ENCODE data around the gene CES3.
A peak's percentile ranks its signal among the peaks of the same experiment; 100 is the strongest.
"Not testable (repeated sequence)": the region's sequence is repeated elsewhere in the genome, so short reads cannot be mapped to it uniquely, and the experiment has no call there.

The CES3 gene

DNA sequence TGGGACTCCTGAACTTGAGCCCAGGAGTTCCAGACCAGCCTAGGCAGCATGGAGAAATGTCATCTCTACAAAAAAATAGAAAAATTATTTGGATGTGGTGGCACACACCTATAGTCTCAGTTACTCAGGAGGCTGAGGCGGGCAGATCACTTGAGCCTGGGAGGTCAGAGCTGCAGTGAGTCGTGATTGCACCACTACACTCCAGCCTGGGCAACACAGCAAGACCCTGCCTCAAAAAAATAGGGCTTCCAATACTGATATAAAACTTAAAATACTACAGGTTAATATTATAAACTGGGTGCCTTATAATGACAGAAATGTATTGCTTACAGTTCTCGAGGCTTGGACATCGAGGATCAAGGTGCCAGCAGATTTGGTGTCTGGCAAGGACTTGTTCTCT is 15.1 kb upstream of the CES3 start:
- DNase-seq, result no peak

DNA sequence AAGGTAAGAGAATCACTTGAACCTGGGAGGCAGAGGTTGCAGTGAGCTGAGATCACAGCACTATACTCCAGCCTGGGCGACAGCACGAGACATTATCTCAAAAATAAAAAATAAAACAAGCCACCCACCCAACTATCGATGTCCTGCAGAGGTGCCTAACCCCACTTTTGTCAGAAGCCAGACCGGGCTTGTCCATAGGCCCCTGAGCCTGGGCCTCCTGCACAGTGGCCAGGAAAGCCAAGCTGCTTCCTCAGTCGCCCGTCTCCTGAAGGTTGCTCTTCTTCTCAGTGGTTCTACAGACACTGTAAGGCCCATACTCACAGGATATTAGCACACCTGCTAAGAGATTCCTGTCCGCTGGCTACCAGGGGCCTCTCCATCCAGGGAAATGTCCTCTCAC is 14.5 kb upstream of the CES3 start:
- DNase-seq, result no peak

DNA sequence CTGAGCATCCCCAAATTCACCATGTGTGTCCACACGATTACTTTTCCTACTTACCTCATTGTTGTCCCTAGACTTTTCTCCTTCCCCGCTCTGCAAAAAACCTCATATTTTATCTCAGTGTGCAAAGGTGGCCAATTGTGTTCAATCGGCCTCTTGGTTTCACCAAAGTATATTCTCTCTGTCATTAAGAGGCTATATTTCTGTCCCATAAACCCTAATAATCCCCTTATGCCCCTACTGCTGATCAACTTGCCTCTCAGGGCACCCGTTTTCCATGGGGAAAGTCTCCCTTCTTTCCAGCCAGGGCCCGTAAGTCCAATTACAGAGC is 14.1 kb upstream of the CES3 start:
- DNase-seq, result no peak

DNA sequence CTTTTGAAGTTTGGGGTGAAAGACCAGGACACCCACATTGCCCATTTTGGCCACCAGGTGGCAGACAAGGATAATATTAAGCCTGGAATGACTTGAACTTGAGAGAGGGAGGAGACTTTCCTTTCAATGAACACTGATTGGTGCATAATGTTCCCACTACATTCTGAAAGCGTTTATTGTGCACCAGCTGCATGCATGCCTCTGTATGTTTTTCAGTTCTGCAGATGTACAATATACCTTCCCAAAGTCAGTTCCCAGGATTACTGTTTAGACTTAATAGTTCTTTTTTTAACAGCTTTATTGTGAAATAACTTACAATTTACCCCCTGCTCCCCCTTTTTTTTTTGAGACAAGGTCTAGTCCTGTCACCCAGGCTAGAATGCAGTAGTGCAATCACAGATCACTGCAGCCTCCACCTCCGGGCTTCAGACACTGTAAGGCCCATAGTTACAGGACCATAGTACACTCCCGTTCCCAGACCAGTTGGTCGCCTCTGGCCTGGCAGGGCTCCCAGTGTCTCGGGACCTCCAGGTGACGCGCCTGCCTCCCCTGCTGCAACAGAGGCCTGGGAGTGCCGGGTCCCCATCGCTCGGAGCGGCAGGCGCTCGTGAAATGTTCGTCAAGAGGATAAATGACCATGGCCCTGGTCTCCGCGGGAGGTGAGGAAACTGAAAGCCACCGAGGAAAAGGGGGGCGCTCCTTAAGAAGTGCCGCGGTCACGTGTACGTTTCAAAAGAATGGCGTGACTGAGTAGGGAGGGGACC is 13.6 kb upstream of the CES3 start:
- peak; percentile 74 for DNase-seq

DNA sequence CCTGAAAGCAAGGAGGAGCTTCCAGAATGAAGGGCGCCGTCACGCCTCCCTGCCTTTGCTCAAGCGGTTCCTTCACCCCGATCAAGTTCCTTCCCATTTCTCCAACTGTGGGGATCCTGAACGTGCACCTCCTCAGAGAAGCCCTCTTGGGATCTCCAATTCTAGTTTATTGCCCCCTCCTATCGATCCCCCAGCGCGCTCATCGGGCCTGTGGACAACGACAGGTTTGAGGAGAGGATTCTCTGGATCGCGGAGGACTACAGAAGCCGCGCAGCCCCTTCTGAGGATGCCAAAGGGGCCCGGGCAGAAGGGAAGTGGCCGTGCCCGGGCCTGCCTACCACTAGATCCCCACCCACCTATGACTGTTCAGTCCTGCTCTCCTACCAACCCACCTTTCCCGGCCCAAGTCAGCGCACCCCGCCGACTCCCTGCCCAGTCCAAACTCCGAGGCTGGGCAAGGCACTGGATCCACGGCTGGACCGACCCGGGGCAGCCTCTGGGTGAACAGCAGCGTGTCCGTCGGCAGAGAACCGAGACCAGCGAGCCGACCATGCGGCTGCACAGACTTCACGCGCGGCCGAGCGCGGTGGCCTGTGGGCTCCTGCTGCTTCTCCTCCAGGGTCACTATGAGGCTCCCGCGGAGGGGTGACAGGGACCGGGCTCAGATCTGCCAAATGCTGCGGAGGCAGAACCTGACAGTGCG is 12.8 kb upstream of the CES3 start:
- DNase-seq, result no peak

DNA sequence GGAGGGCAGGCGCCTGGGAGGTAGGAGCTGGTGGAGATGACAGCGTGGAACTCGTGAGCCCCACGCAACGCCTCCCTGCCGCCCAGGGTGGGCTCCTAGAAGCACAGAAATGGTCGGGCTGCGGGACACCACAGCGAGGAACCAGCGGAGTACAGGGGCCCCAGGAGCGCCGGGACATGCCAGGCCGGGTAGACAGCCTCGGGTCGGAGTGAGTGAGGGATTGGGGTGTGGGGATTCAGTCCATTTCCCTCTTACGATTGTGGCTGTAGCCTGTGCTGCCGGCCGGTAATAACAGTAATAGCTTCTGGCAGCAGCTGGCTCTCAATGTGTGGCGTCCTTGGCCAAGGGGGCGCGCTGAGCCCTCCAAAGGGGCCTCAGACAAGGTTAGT is 12.2 kb upstream of the CES3 start:
- no peak for DNase-seq

DNA sequence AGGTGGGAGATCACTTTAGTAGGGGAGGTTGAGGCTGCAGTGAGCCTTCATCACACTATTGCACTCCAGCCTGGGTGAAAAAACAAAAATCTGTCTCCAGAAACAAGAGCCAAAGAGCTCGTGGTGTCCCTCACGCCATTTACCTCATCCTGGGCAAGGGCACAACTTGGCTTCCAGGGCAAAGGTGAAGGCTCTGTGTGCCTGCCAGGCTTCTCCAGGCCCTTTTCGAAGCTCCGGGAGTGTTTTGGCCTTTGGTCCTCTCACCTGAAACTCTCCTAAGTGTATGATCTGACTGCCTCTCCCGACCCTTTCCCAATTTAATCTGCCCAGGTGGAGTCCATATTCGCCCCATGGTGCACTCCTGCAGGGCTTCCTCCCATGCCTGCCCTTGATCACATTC is 11.6 kb upstream of the CES3 start:
- no peak for DNase-seq

DNA sequence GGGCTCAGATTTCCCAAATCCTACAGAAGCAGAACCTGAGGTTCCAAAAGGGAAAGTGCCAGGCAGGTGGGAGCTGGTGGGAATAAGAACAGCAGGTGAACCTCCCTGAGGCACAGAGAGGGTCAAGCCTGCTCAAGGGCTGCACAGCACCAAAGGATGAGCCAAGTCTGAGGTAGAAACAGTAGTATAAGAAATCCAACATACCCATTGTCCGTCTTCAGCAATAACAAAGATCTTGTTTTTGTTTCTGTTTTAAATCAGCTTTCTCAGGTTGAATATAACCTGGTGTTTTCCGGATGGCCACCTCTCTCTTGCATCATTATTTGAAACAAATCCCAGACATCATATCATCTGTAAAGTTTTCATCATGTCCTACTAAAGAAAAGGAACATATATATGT is 10.6 kb upstream of the CES3 start:
- DNase-seq, result no peak

DNA sequence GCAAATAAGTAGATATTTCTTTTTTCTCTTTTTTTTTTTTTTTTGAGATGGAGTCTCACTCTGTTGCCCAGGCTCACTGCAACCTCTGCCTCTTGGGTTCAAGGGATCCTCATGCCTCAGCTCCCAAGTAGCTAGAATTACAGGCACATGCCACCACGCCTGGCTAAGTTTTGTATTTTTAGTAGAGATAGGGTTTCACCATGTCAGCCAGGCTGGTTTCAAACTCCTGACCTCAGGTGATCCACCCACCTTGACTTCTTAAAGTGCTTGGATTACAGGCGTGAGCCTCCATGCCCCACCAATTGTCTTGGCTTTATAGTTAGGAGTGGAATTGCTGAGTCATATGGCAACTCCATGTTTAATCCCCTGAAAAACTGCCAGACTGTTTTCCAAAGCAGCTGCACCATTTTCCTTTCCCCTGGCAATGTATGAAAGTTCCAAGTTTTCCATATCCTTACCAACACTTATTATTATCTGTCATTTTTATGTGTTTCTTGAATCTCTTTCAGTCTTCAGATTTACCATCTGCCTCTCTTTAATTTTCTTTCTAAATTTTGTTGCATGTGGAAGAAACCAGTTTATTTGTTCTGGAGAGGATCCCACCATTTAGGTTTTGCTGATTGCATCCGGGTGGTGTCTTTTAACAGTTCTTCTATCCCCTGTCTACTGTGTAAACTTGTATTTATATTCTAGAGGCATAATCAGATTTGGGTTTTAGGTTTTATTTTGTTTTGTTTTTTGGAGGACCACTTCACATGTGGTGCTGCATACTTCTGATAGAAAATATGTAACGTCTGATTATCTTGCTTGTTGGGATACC is 9.9 kb upstream of the CES3 start:
- DNase-seq, result no peak

DNA sequence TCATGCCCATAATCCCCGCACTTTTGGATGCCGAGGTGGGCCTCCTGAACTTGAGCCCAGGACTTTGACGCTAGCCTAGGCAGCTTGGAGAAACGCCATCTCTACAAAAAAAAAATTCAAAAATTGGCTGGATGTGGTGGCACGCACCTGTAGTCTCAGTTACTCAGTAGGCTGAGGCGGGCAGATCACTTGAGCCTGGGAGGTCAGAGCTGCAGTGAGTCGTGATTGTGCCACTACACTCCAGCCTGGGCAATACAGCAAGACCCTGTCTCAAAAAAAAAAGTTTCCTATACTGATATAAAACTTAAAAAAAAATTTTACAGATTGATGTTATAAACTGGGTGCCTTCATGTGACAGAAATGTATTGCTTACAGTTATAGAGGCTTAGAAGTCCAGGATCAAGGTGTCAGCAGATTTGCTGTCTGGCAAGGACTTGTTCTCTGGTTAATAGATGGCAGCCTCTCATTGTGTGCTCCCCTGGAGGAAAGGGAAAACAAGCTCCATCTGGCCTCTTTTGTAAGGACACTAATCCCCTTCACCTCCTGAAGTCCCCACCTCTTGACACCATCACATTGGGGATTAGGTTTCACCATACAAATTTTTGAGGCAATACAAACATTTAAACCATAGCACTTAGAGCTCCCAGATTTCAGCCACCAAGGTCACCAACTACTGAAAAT is 8.5 kb upstream of the CES3 start:
- DNase-seq, result no peak

DNA sequence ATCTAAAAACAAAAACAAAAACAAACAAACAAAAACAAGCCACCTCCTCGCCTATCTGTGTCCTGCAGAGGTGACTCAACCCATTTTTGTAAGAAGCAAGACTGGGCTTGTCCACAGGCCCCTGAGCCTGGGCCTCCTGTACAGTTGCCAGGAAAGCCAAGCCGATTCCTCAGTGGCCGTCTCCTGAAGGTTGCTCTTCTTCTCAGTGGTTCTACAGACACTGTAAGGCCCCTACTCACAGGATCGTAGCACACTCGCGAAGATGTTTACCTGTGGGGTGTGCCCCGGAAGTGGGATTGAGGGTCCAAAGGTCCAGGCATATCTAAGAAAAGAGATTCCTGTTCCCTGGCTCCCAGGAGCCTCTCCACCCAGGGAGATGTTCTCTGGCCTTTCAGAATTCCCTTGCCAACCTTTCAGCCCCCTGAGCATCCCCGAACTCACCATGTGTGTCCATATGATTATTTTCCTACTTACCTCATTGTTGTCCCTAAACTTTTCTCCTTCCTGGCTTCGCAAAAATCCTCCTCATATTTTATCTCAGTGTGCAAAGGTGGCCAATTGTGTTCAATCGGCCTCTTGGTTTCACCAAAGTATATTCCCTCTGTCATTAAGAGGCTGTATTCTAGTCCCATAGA is 7.5 kb upstream of the CES3 start:
- DNase-seq, result no peak

DNA sequence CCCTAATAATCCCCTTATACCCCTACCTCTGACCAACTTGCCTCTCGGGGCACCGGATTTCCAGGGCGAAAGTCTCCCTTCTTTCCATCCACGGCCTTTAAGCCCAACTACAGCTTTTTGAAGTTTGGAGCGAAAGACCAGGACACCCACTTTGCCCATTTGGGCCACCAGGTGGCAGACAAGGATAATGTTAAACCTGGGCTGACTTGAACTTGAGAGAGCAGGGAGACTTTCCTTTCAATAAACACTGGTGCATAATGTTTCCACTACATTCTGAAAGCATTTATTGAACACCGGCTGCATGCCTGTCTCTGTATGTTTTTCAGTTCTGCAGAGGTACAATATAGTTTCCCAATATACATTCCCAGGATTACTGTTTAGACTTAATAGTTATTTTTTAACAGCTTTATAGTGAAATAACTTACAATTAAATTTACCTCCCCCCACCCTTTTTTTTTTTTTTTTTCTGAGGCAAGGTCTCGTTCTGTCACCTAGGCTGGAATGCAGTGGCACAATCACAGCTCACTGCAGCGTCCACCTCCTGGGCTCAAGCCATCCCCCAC is 6.9 kb upstream of the CES3 start:
- peak; percentile 62 for DNase-seq

DNA sequence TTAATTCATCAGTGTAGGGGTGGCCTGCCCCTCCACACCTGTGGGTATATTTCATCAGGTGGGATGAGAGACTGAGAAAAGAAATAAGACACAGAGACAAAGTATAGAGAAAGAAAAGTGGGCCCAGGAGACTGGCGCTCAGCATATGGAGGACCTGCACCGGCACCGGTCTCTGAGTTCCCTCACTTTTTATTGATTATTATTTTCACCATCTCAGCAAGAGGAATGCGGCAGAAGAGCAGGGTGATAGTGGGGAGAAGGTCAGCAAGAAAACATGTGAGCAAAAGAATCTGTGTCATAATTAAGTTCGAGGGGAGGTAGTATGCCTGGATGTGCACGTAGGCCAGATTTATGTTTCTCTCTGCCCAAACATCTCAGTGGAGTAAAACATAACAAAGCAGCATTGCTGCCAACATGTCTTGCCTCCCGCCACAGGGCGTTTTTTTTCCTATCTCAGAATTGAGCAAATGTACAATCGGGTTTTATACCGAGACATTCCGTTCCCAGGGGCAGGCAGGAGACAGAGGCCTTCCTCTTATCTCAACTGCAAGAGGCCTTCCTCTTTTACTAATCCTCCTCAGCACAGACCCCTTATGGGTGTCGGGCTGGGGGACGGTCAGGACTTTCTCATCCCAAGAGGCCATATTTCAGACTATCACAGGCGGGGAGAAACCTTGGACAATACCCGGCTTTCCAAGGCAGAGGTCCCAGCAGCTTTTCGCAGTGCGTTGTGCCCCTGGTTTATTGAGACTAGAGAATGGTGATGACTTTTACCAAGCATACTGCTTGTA is 5.5 kb upstream of the CES3 start:
- DNase-seq, result not testable (repeated sequence)

DNA sequence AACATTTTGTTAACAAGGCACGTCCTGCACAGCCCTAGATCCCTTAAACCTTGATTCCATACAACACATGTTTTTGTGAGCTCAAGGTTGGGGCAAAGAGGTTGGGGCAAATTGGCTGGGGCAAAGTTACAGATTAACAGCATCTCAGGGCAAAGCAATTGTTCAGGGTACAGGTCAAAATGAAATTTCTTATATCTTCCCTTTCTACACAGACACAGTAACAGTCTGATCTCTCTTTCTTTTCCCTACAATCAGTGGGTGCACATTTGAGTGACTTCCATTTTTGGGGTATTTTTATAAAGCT is 5.0 kb upstream of the CES3 start:
- DNase-seq, result not testable (repeated sequence)

DNA sequence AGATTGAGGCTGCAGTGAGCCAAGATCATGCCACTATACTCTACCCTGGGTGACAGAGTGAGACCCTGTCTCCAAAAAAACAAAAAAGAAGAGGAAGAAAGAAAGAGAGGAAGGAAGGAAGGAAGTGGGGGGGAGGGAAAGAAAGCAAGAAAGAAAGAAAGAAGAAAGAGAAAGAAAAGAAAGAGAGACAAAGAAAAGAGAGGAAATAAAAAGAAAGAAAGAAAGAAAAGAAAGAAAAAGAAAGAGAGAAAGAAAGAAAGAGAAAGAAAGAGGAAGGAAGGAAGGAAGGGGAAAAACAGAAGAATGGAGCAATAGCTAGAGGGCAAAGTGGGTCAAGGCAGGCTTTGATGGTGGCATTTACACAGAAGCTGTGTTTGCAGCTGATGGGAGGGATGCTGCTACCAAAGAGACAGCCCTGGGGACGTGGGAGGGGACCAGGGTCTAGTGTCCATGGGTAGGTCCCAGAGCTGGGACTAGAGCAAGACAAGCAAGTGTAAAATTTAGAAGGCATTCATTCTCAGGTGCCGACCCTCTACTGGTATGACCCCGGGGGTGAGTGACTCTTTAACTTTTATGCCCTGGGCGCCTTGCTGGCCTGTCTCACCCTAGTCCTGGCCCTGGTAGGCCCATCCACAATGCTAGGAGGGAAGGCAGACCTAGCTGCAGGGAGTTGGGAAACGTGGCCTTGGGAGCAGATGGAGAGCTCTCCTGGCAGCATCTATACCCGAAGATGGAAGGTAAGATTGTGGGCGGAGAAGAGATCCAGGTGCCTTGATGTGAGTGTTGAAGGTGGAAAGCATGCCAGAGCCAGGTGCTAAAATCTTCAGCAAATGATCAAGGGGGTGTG is 2.0 kb upstream of the CES3 start:
- no peak for DNase-seq

DNA sequence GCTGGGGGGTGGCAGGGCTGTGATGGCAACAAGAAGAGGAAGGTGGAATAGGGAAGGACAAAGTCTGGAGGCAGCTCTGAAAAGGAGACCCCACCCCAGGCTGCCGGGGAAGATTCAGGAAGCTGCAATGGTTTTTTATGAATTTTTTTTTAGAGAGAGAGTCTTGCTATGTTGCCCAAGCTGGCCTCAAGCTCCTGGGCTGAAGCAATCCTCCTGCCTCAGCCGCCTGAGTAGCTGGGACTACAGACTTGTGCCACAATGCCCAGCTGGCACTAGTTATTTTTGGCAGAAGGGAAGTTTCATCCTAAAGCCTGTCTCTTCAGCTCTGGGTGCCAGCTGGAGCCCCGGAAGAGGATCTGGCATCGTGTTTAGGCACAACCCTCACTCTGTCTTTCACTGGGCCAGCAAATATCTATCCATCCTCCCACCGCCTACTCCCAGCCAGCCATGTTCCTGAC is 1.3 kb upstream of the CES3 start:
- DNase-seq, result no peak

DNA sequence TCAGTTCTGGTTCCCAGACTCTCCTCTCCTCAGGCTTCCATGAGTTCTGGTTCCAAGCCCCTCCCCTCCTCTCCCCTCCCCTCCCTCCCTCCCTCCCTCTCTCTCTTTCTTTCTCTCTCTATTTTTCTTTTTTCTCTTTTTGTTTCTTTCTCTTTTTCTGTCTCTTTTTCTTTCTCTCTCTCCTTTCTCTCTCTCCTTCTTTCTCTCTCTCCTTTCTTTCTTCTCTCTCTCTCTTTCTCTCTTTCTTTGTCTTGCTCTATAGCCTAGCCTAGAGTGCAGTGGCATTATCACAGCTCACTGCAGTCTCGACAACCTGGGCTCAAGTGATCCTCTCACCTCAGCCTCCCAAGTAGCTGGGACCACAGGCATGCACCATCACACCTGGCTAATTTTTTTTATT is 796 bp upstream of the CES3 start:
- DNase-seq, result no peak

DNA sequence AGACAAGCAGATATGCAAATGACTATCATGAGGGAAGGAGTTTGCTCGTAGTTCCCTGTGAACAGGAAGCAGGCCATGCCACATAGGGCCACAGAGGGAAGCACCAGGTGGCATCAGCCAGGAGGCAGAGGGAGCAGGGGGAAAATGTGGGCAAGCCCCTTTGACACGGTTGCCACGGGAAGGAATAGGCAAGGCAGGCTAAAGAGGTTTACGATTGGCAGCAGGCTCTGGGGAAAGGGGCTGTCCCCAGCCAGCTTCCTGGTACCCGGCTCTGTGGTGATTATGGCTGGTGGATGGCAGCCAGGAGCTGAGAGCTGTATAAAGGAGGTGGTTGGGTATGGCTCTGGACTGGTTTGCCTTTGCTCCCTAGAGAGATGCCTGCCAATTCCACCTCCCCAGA is 848 bp downstream of the CES3 start:
- DNase-seq, result no peak

DNA sequence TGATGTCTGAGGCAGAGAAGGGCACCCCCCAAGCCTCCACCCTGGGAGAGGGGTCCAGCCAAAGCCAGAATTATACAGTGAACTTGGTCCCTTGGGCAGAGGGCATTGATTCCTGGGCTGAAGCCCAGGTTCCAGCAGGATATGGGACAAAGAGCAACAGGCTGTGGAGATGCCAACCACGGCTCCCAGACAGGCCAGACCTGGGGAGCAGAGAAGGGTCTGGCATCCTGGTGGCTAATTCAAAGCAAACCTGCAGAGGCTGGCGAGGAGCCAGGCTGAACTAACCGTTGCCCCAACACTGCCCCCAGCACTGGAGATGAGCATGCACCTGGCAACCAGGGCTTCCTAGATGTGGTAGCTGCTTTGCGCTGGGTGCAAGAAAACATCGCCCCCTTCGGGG is 3.0 kb downstream of the CES3 start:
- no peak for DNase-seq

DNA sequence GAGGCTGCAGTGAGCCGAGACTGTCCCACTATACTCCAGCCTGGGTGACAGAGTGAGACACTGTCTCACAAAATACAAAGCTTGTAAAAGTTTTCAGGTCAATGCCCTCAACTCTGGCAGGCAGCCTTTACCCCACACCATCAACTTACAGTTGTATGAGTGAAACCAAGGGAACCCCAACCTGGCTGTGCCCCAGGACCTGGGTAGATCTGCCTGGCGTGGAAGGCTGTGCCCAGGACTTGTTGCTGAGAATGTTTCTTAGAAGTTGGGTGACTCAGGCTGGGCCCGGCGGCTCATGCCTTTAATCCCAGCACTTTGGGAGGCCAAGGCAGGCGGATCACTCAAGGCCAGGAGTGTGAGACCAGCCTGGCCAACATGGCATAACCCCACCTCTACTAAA is 7.8 kb downstream of the CES3 start:
- no peak for DNase-seq
